Loucy (cell line): ENCODE data around the gene CD209.

Source experiments
- H2AFZ ChIP-seq: fragments of 200-600 bp; sonication (generic); 2 replicates; pipeline ENCODE4 v1.6.0; 2016; ENCODE audit warnings: antibody characterized with exemption, mild to moderate bottlenecking, low read length, moderate library complexity
- H3F3A ChIP-seq: fragments of 200-600 bp; 2 replicates; pipeline ENCODE4 v1.6.0; 2016; ENCODE audit warnings: antibody characterized with exemption, low read depth, mild to moderate bottlenecking
- H3K27me3 ChIP-seq: fragments of 200-600 bp; sonication (generic); 2 replicates; pipeline ENCODE4 v1.6.1; 2014; ENCODE audit warnings: low read length, mild to moderate bottlenecking; ENCODE audit not compliant: insufficient read depth, poor library complexity, severe bottlenecking
- H3K36me3 ChIP-seq: fragments of 200-600 bp; sonication (generic); 2 replicates; pipeline ENCODE4 v1.6.1; 2016; ENCODE audit warnings: low read length; ENCODE audit not compliant: insufficient read depth
- H3K4me1 ChIP-seq: fragments of 200-600 bp; sonication (generic); 2 replicates; pipeline ENCODE4 v1.5.1; 2014; ENCODE audit warnings: low read length, mild to moderate bottlenecking; ENCODE audit not compliant: insufficient read depth, poor library complexity, severe bottlenecking
- H3K4me2 ChIP-seq: fragments of 200-600 bp; sonication (generic); 2 replicates; pipeline ENCODE4 v1.6.0; 2014; ENCODE audit warnings: antibody characterized with exemption, low read length, low read depth, mild to moderate bottlenecking; ENCODE audit not compliant: poor library complexity, severe bottlenecking
- H3K4me3 ChIP-seq: fragments of 200-600 bp; sonication (generic); 2 replicates; pipeline ENCODE4 v1.5.1; 2014; ENCODE audit warnings: low read length, mild to moderate bottlenecking, mixed read lengths; ENCODE audit not compliant: poor library complexity, severe bottlenecking
- H3K79me2 ChIP-seq: fragments of 200-600 bp; sonication (generic); 2 replicates; pipeline ENCODE4 v1.6.1; 2014; ENCODE audit warnings: low read length; ENCODE audit not compliant: insufficient read depth
- H3K9ac ChIP-seq: fragments of 200-600 bp; sonication (generic); 2 replicates; pipeline ENCODE4 v1.6.0; 2014; ENCODE audit warnings: mild to moderate bottlenecking, low read depth, low read length, moderate library complexity; ENCODE audit not compliant: poor library complexity, severe bottlenecking
- H3K9me2 ChIP-seq: fragments of 200-600 bp; sonication (generic); replicated peaks from 2 replicates; pipeline ENCODE4 v1.6.1; 2016; ENCODE audit warnings: low read depth, low read length, mixed read lengths
- H3K9me3 ChIP-seq: fragments of 200-600 bp; sonication (generic); 2 replicates; pipeline ENCODE4 v1.6.1; 2014; ENCODE audit warnings: mild to moderate bottlenecking, antibody characterized with exemption, low read length, low read depth; ENCODE audit not compliant: insufficient read depth
- H4K20me1 ChIP-seq: fragments of 200-600 bp; sonication (generic); 2 replicates; pipeline ENCODE4 v1.6.0; 2014; ENCODE audit warnings: antibody characterized with exemption, low read length, mild to moderate bottlenecking; ENCODE audit not compliant: insufficient read depth, poor library complexity, severe bottlenecking
- EZH2phosphoT487 ChIP-seq: fragments of 200-600 bp; IDR thresholded peaks from 2 replicates; pipeline ENCODE4 v1.6.1; 2018; ENCODE audit warnings: antibody characterized with exemption, mild to moderate bottlenecking, moderate library complexity, borderline replicate concordance
- TF ChIP-seq, protein P1 (sequence below): fragments of 200-600 bp; sonication (generic); conservative IDR thresholded peaks from 2 replicates; pipeline ENCODE4 v1.5.1; 2014; ENCODE audit warnings: mild to moderate bottlenecking, antibody characterized with exemption, low read length

The CD209 gene

DNA sequence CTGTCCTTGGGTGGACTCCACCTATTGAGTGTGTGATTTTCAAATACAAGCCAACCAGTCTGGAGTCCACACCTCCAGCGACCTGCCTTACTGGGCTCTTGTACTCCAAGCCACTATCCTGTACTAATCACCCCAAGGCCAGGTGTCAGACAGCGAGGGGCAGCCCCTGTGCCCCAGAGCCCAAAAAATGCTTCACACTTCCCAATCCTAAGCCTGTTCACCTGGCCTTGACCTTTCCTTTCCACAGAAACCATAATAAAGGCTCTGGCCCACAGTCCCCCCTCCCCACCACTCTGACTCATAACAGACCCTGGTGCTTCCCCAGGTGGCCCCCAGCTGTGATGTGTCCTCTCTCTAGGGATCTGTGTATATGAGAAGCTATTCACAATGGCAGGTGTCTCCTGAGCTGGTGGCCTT lies 3.9 kb downstream of the CD209 start:
- Histone ChIP-seq H3F3A (no peaks in the 10 kb centered on the region), H2AFZ (no peak overlapping the region), H4K20me1 (no peaks in the 10 kb centered on the region), H3K79me2 (no peaks in the 10 kb centered on the region), H3K4me2 (no peak overlapping the region), H3K9me2 (no peaks in the 10 kb centered on the region), H3K9me3 (no peaks in the 10 kb centered on the region), H3K36me3 (no peaks in the 10 kb centered on the region), H3K27me3 (no peaks in the 10 kb centered on the region), H3K9ac (no peak overlapping the region), H3K4me3 (no peak overlapping the region), H3K4me1 (no peaks in the 10 kb centered on the region)
- TF ChIP-seq, protein P1, sequence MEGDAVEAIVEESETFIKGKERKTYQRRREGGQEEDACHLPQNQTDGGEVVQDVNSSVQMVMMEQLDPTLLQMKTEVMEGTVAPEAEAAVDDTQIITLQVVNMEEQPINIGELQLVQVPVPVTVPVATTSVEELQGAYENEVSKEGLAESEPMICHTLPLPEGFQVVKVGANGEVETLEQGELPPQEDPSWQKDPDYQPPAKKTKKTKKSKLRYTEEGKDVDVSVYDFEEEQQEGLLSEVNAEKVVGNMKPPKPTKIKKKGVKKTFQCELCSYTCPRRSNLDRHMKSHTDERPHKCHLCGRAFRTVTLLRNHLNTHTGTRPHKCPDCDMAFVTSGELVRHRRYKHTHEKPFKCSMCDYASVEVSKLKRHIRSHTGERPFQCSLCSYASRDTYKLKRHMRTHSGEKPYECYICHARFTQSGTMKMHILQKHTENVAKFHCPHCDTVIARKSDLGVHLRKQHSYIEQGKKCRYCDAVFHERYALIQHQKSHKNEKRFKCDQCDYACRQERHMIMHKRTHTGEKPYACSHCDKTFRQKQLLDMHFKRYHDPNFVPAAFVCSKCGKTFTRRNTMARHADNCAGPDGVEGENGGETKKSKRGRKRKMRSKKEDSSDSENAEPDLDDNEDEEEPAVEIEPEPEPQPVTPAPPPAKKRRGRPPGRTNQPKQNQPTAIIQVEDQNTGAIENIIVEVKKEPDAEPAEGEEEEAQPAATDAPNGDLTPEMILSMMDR = no peak
- TF ChIP-seq EZH2phosphoT487 = no peak

DNA sequence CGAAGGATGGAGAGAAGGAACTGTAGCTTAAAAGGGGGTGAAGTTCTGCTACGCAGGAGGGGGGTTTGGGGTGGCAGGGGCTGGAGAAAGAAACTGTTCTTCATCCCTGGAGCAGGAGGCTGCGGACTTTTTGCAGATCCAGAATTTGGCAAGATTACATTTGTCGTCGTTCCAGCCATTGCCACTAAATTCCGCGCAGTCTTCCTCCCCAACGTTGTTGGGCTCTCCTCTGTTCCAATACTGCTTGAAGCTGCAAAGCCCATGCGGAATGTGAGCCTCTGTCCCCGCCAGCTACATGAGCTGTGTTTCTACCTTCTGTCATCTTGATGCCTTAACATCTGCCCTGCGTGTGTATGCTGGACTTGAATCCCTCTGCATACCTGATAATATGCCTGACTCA lies 4.3 kb downstream of the CD209 start:
- no peaks in the 10 kb centered on the region for H3K27me3 ChIP-seq
- H3K9me3 ChIP-seq = no peaks in the 10 kb centered on the region
- TF ChIP-seq, protein P1 = no peak
- TF ChIP-seq EZH2phosphoT487 = no peak
- no peaks in the 10 kb centered on the region for H3K36me3 ChIP-seq
- no peak overlapping the region for H2AFZ ChIP-seq
- H3K9me2 ChIP-seq = no peaks in the 10 kb centered on the region
- H4K20me1 ChIP-seq = no peaks in the 10 kb centered on the region
- no peak overlapping the region for H3K4me3 ChIP-seq
- H3F3A ChIP-seq = no peaks in the 10 kb centered on the region
- no peaks in the 10 kb centered on the region for H3K79me2 ChIP-seq
- H3K4me1 ChIP-seq = no peaks in the 10 kb centered on the region
- no peak overlapping the region for H3K4me2 ChIP-seq
- H3K9ac ChIP-seq = no peak overlapping the region

DNA sequence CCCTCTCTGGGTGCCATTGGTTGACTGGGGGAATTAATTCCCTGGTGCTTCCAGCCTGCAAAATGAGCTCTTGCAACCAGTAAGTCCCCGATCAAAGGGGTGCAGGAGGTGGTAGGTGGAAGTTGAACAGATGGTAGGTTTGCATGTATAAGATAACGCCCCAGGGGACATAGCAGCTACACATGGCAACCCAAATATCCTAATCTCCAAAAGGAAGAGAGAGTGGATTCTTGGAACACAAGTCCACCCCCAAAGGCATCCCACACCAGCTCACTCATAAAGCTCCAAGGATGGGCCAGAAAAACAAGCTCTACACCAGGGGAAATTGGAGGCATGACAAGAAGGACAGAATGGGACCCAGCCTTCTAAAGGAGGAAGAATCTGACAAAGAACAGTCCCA lies 4.8 kb downstream of the CD209 start:
- H3K36me3 ChIP-seq = no peaks in the 10 kb centered on the region
- H3K9ac ChIP-seq = no peak overlapping the region
- H3F3A ChIP-seq = no peaks in the 10 kb centered on the region
- no peaks in the 10 kb centered on the region for H3K27me3 ChIP-seq
- TF ChIP-seq EZH2phosphoT487 = no peak
- TF ChIP-seq, protein P1 = no peak
- no peak overlapping the region for H3K4me3 ChIP-seq
- H3K9me2 ChIP-seq = no peaks in the 10 kb centered on the region
- no peaks in the 10 kb centered on the region for H4K20me1 ChIP-seq
- H3K4me1 ChIP-seq = no peaks in the 10 kb centered on the region
- H3K4me2 ChIP-seq = no peak overlapping the region
- H3K9me3 ChIP-seq = no peaks in the 10 kb centered on the region
- H2AFZ ChIP-seq = no peak overlapping the region
- H3K79me2 ChIP-seq = no peaks in the 10 kb centered on the region
